ENCODE data around the gene SSBP3.

- TF ChIP-seq CTCF (IDR thresholded peaks at IDR 0.05) (no peak), POLR2A (IDR thresholded peaks at IDR 0.05) (no peak)
These were observed 7.1 kb upstream of the SSBP3 start for GRCh38 chr1:54413295-54413694.
